ENCODE results near the gene MARK4.
"Not testable (repeated sequence)": the region's sequence is repeated elsewhere in the genome, so short reads cannot be mapped to it uniquely, and the experiment has no call there.

Gene MARK4

GRCh38 chr19:45311621-45312020 is 60.5 kb downstream of the MARK4 start:
- H3K4me3 ChIP-seq (ENCODE audit: low read length): no peak overlapping the region
- TF ChIP-seq CTCF (conservative IDR thresholded peaks at IDR 0.05; ENCODE audit: low read depth, low read length): no peak
- no peak for DNase-seq (ENCODE audit: low read depth)

- DNase-seq (ENCODE audit: low read depth); H3K4me3 ChIP-seq (ENCODE audit: low read length): not testable (repeated sequence)
Observed at GRCh38 chr19:45312285-45312684, 61.2 kb downstream of the MARK4 start.

GRCh38 chr19:45314708-45315245 is 63.7 kb downstream of the MARK4 start:
- TF ChIP-seq CTCF (conservative IDR thresholded peaks at IDR 0.05; ENCODE audit: low read depth, low read length): no peak
- DNase-seq (ENCODE audit: low read depth): no peak
- H3K4me3 ChIP-seq (ENCODE audit: low read length): no peak overlapping the region

- DNase-seq (ENCODE audit: low read depth): no peak
- no peak overlapping the region for H3K4me3 ChIP-seq (ENCODE audit: low read length)
- TF ChIP-seq CTCF (conservative IDR thresholded peaks at IDR 0.05; ENCODE audit: low read depth, low read length): no peak
Observed at GRCh38 chr19:45315304-45315703, 64.2 kb downstream of the MARK4 start.

GRCh38 chr19:45320997-45321775 is 70.1 kb downstream of the MARK4 start:
- H3K4me3 ChIP-seq (ENCODE audit: low read length): no peak overlapping the region
- no peak for TF ChIP-seq CTCF (conservative IDR thresholded peaks at IDR 0.05; ENCODE audit: low read depth, low read length)
- no peak for DNase-seq (ENCODE audit: low read depth)

- TF ChIP-seq CTCF (conservative IDR thresholded peaks at IDR 0.05; ENCODE audit: low read depth, low read length): no peak
- H3K4me3 ChIP-seq (ENCODE audit: low read length): no peak overlapping the region
- no peak for DNase-seq (ENCODE audit: low read depth)
Observed at GRCh38 chr19:45321848-45322247, 70.8 kb downstream of the MARK4 start.

GRCh38 chr19:45322311-45322710 is 71.2 kb downstream of the MARK4 start:
- H3K4me3 ChIP-seq (ENCODE audit: low read length): no peak overlapping the region
- no peak for DNase-seq (ENCODE audit: low read depth)
- no peak for TF ChIP-seq CTCF (conservative IDR thresholded peaks at IDR 0.05; ENCODE audit: low read depth, low read length)

Measured in retinal pigment epithelial cell (primary cell).